Measurements from ENCODE around the gene FZD7.

- TF ChIP-seq CTCF (IDR thresholded peaks at IDR 0.05) (no peak), POLR2AphosphoS5 (IDR thresholded peaks at IDR 0.05) (no peak), POLR2A (IDR thresholded peaks at IDR 0.05) (no peak), EP300 (IDR thresholded peaks at IDR 0.05) (no peak)
Observed at GRCh38 chr2:202039278-202040078, 5.8 kb downstream of the FZD7 start.
